Neuron (in vitro differentiated cells): ENCODE measurements around the gene RBFOX1.

Experiments used
- H2AFZ ChIP-seq: one replicate; pipeline ENCODE4 v1.6.1; 2013; ENCODE audit warnings: low read depth, mild to moderate bottlenecking, inconsistent platforms, low read length, moderate library complexity
- H3K27me3 ChIP-seq: one replicate; pipeline ENCODE4 v1.6.1; 2013; ENCODE audit warnings: low read length; ENCODE audit not compliant: insufficient read depth
- H3K36me3 ChIP-seq: one replicate; pipeline ENCODE4 v1.6.1; 2013; ENCODE audit warnings: low read length; ENCODE audit not compliant: insufficient read depth
- H3K4me1 ChIP-seq: one replicate; pipeline ENCODE4 v1.6.1; 2013; ENCODE audit warnings: low read length; ENCODE audit not compliant: insufficient read depth
- H3K4me3 ChIP-seq: 2 replicates; pipeline ENCODE4 v1.5.1; 2013; ENCODE audit warnings: mild to moderate bottlenecking, low read length, moderate library complexity
- H3K9me3 ChIP-seq: one replicate; pipeline ENCODE4 v1.6.1; 2013; ENCODE audit warnings: low read length

Gene RBFOX1

GRCh38 chr16:7709186-7709585, 376.5 kb downstream of the RBFOX1 start:
- H3K4me1 ChIP-seq = no peaks in the 10 kb centered on the region
- no peaks in the 10 kb centered on the region for H3K27me3 ChIP-seq
- H2AFZ ChIP-seq = no peak overlapping the region
- H3K4me3 ChIP-seq = no peak overlapping the region
- H3K9me3 ChIP-seq = no peaks in the 10 kb centered on the region
- no peaks in the 10 kb centered on the region for H3K36me3 ChIP-seq

- Histone ChIP-seq H2AFZ (no peak overlapping the region), H3K27me3 (no peaks in the 10 kb centered on the region), H3K4me3 (no peak overlapping the region), H3K4me1 (no peaks in the 10 kb centered on the region), H3K9me3 (no peaks in the 10 kb centered on the region), H3K36me3 (no peaks in the 10 kb centered on the region)
These were observed 380.6 kb downstream of the RBFOX1 start for GRCh38 chr16:7713244-7713643.

GRCh38 chr16:7714775-7715174, 382.1 kb downstream of the RBFOX1 start:
- Histone ChIP-seq H3K27me3 (no peaks in the 10 kb centered on the region), H2AFZ (no peak overlapping the region), H3K36me3 (no peaks in the 10 kb centered on the region), H3K9me3 (no peaks in the 10 kb centered on the region), H3K4me3 (no peak overlapping the region), H3K4me1 (no peaks in the 10 kb centered on the region)

GRCh38 chr16:7716660-7717550, 384.3 kb downstream of the RBFOX1 start:
- H3K4me1 ChIP-seq = no peaks in the 10 kb centered on the region
- no peaks in the 10 kb centered on the region for H3K9me3 ChIP-seq
- H3K4me3 ChIP-seq = no peak overlapping the region
- H3K36me3 ChIP-seq = no peaks in the 10 kb centered on the region
- H3K27me3 ChIP-seq = no peaks in the 10 kb centered on the region
- H2AFZ ChIP-seq = no peak overlapping the region

- Histone ChIP-seq H3K4me3 (no peak overlapping the region), H3K36me3 (no peaks in the 10 kb centered on the region), H3K4me1 (no peaks in the 10 kb centered on the region), H2AFZ (no peak overlapping the region), H3K27me3 (no peaks in the 10 kb centered on the region), H3K9me3 (no peaks in the 10 kb centered on the region)
These were observed 390.1 kb downstream of the RBFOX1 start for GRCh38 chr16:7722761-7723160.

GRCh38 chr16:7731141-7731540, 398.5 kb downstream of the RBFOX1 start:
- Histone ChIP-seq H3K36me3 (no peaks in the 10 kb centered on the region), H3K9me3 (no peaks in the 10 kb centered on the region)

GRCh38 chr16:7736138-7736665, 403.6 kb downstream of the RBFOX1 start:
- H2AFZ ChIP-seq = no peak overlapping the region
- no peaks in the 10 kb centered on the region for H3K4me1 ChIP-seq
- no peaks in the 10 kb centered on the region for H3K27me3 ChIP-seq
- H3K36me3 ChIP-seq = no peaks in the 10 kb centered on the region
- no peak overlapping the region for H3K4me3 ChIP-seq
- H3K9me3 ChIP-seq = no peaks in the 10 kb centered on the region

More at GRCh38 chr16:7731141-7731540, 398.5 kb downstream of the RBFOX1 start:
- no peaks in the 10 kb centered on the region for H3K4me1 ChIP-seq
- H2AFZ ChIP-seq = no peak overlapping the region
- H3K4me3 ChIP-seq = no peak overlapping the region
- no peaks in the 10 kb centered on the region for H3K27me3 ChIP-seq

GRCh38 chr16:7742626-7743025, 410.0 kb downstream of the RBFOX1 start:
- Histone ChIP-seq H3K36me3 (no peaks in the 10 kb centered on the region), H3K4me3 (no peak overlapping the region), H3K9me3 (no peaks in the 10 kb centered on the region)

GRCh38 chr16:7744546-7745264, 412.1 kb downstream of the RBFOX1 start:
- no peaks in the 10 kb centered on the region for H3K4me1 ChIP-seq

More at GRCh38 chr16:7742626-7743025, 410.0 kb downstream of the RBFOX1 start:
- H3K4me1 ChIP-seq = no peaks in the 10 kb centered on the region
- no peaks in the 10 kb centered on the region for H3K27me3 ChIP-seq
- H2AFZ ChIP-seq = no peak overlapping the region

GRCh38 chr16:7745276-7745675, 412.6 kb downstream of the RBFOX1 start:
- Histone ChIP-seq H3K27me3 (peaks cover 4% of the 10 kb centered on the region), H3K36me3 (no peaks in the 10 kb centered on the region), H2AFZ (no peak overlapping the region), H3K9me3 (no peaks in the 10 kb centered on the region), H3K4me1 (no peaks in the 10 kb centered on the region), H3K4me3 (no peak overlapping the region)

More at GRCh38 chr16:7744546-7745264, 412.1 kb downstream of the RBFOX1 start:
- H3K27me3 ChIP-seq = peaks cover 4% of the 10 kb centered on the region
- no peaks in the 10 kb centered on the region for H3K9me3 ChIP-seq
- no peak overlapping the region for H3K4me3 ChIP-seq
- no peaks in the 10 kb centered on the region for H3K36me3 ChIP-seq
- no peak overlapping the region for H2AFZ ChIP-seq

GRCh38 chr16:7746941-7747340, 414.3 kb downstream of the RBFOX1 start:
- Histone ChIP-seq H3K36me3 (no peaks in the 10 kb centered on the region), H3K4me3 (no peak overlapping the region), H3K27me3 (peaks cover 4% of the 10 kb centered on the region), H3K9me3 (no peaks in the 10 kb centered on the region), H3K4me1 (no peaks in the 10 kb centered on the region), H2AFZ (no peak overlapping the region)

GRCh38 chr16:7748522-7748921, 415.9 kb downstream of the RBFOX1 start:
- H3K4me1 ChIP-seq = no peaks in the 10 kb centered on the region
- no peak overlapping the region for H3K4me3 ChIP-seq
- H3K27me3 ChIP-seq = peaks cover 4% of the 10 kb centered on the region
- no peaks in the 10 kb centered on the region for H3K9me3 ChIP-seq
- no peaks in the 10 kb centered on the region for H3K36me3 ChIP-seq
- no peak overlapping the region for H2AFZ ChIP-seq

- Histone ChIP-seq H3K4me3 (no peak overlapping the region), H3K36me3 (no peaks in the 10 kb centered on the region), H3K27me3 (no peaks in the 10 kb centered on the region), H3K9me3 (no peaks in the 10 kb centered on the region), H3K4me1 (no peaks in the 10 kb centered on the region), H2AFZ (no peak overlapping the region)
These were observed 422.8 kb downstream of the RBFOX1 start for GRCh38 chr16:7755347-7755882.
